ENCODE measurements around the gene MEMO1. TPM values are rescaled to one million over a fixed set of nuclear protein-coding genes. Genes with fewer than 3 reads are reported as not detected.

Gene MEMO1
- total and polyA plus RNA-seq, 2 of the 4 experiments (the other 2 are of a cell fraction) = 23.7 to 49.7 TPM

- intact Hi-C loops (cut with micrococcal nuclease) = no loop called here
These were observed 78.2 kb downstream of the MEMO1 start for GRCh38 chr2:31932589-31932988.

More at GRCh38 chr2:31932589-31932988, 78.2 kb downstream of the MEMO1 start:
- no peak overlapping the region for H3K4ac ChIP-seq (ENCODE audit: low read depth, low read length)
- no peak overlapping the region for H4K91ac ChIP-seq (ENCODE audit: insufficient read depth, low read depth, low read length)
- no peak overlapping the region for H3K14ac ChIP-seq (replicated peaks; ENCODE audit: low read depth, low read length)
- dilution Hi-C loops (cut with HindIII; ENCODE audit: low sequenced_read_pairs, unreplicated experiment) = no loop called here
- ChIA-PET CTCF (no interaction called here), POLR2A (ENCODE audit: unreplicated experiment) (no interaction called here)
- no peak overlapping the region for H3K9ac ChIP-seq (ENCODE audit: low read depth, low read length)
- no peak overlapping the region for H2BK120ac ChIP-seq (ENCODE audit: low read depth, low read length)
- no peak overlapping the region for H3K56ac ChIP-seq (ENCODE audit: extremely low read depth, insufficient read depth, low read length)
- H2BK20ac ChIP-seq (ENCODE audit: low read depth, low read length) = no peak overlapping the region
- H4K8ac ChIP-seq (ENCODE audit: low read depth in 2 of 2, low read length in 2 of 2) = 0 out of 4 replicates have a peak overlapping the region, but pooled peaks of 1 of the 2 experiments have one; percentile 17
- H3K9me1 ChIP-seq (ENCODE audit: insufficient read depth, low read length) = peaks cover 3% of the 10 kb centered on the region; the same call in 1 of the 2 replicates
- DNase-seq = no peak
- no peak overlapping the region for H3K4me2 ChIP-seq (ENCODE audit: low read depth, low read length)
- TF ChIP-seq CHD1 (IDR thresholded peaks at IDR 0.05; ENCODE audit: low read depth, low read length) (no peak), MAZ (IDR thresholded peaks at IDR 0.05; ENCODE audit: borderline replicate concordance, low read depth, low read length) (no peak)
- no peaks in the 10 kb centered on the region for H3K9me3 ChIP-seq (ENCODE audit: control insufficient read depth, insufficient read depth, low read length)
- WGBS, 2 experiments (ENCODE audit: extremely low coverage in 2 of 2, insufficient read length in 1 of 2) = 100% methylated on average over 1 to 4 of the region's 5 CpGs
- H3K36me3 ChIP-seq (ENCODE audit: control insufficient read depth, insufficient read depth, low read length) = no peaks in the 10 kb centered on the region
- H2BK15ac ChIP-seq (ENCODE audit: low read depth, low read length) = no peak overlapping the region
- no peak overlapping the region for H3K4me3 ChIP-seq (ENCODE audit: insufficient read depth, low read depth, low read length)
- no peak overlapping the region for H3K27ac ChIP-seq (ENCODE audit: insufficient read depth, low read length)
- no peak overlapping the region for H3K18ac ChIP-seq (ENCODE audit: low read depth, low read length)
- no peaks in the 10 kb centered on the region for H4K20me1 ChIP-seq (ENCODE audit: insufficient read depth, low read length)
- H2AK5ac ChIP-seq (ENCODE audit: low read depth, low read length) = no peak overlapping the region
- no peaks in the 10 kb centered on the region for H3K27me3 ChIP-seq (ENCODE audit: control insufficient read depth, insufficient read depth, low read length)
- no peak overlapping the region; the same call in 1 of the 2 replicates for H3K23ac ChIP-seq (ENCODE audit: low read depth, low read length)
- no TSS peak for BruUV-seq (replicated peaks)
- in situ Hi-C loops (cut with MboI; ENCODE audit: low sequenced_read_pairs) = no loop called here
- peaks cover 30 to 34% of the 10 kb centered on the region in 2 experiments for H3K79me1 ChIP-seq (ENCODE audit: low read depth in 1 of 2, low read length in 2 of 2)
- no peak overlapping the region for H2BK5ac ChIP-seq (ENCODE audit: low read depth, low read length, poor library complexity, severe bottlenecking)
- 0 out of 2 replicates have a peak, but pooled peaks cover 2% of the 10 kb centered on the region for H3K4me1 ChIP-seq (ENCODE audit: control insufficient read depth, insufficient read depth, low read length)
- H4K5ac ChIP-seq (ENCODE audit: low read depth, low read length) = no peak overlapping the region
- no peak for ATAC-seq (ENCODE audit: low read depth)
- peak overlapping the region; percentile 51 for H2AK9ac ChIP-seq (replicated peaks; ENCODE audit: low read depth, low read length, poor library complexity)
- H2AFZ ChIP-seq (replicated peaks; ENCODE audit: low read length, poor library complexity) = no peak overlapping the region

Measured in IMR-90 (cell line).